ENCODE measurements around the gene PLEKHA7. TPM values are rescaled to one million over a fixed set of nuclear protein-coding genes. Genes with fewer than 3 reads are reported as not detected.
A peak's percentile ranks its signal among the peaks of the same experiment; 100 is the strongest.

The PLEKHA7 gene
- total and polyA plus RNA-seq, 2 of the 4 experiments (the other 2 are of a cell fraction), result 0.12 TPM; not detected in 1

DNA sequence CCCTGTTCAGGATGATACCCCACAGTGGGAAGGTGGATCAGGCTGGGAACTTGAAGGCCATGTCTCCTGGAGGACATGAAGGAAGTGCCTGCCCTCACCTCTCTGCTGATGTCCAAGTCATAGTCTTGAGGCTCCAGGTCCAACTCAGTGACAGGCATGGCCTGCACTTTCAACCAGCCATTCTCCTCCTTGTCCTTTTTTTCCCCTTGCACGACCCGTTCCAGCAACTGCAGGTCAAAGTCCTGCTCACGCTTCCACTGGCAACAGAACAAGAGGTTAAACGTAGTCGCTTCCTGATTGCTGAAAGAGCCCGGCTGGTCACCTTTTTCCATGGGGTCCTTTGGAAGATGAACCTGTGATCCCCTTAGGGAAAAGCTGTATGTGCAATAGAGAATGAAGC, 228.1 kb downstream of the PLEKHA7 start:
- H3K18ac ChIP-seq (ENCODE audit: low read depth, low read length), result no peak overlapping the region
- dilution Hi-C loops (cut with HindIII; ENCODE audit: low sequenced_read_pairs, unreplicated experiment), result no loop called here
- no peaks in the 10 kb centered on the region for H3K9me3 ChIP-seq (ENCODE audit: control insufficient read depth, insufficient read depth, low read length)
- WGBS, 2 experiments (ENCODE audit: extremely low coverage in 2 of 2, insufficient read length in 1 of 2), result 93% methylated on average over 4 of the region's 6 CpGs; no CpG with 5 or more reads in 1 of the 2 experiments
- no peak overlapping the region for H3K27ac ChIP-seq (ENCODE audit: insufficient read depth, low read length)
- 0 out of 2 replicates have a peak overlapping the region, but pooled peaks have one; percentile 27 for H3K4ac ChIP-seq (ENCODE audit: low read depth, low read length)
- H3K14ac ChIP-seq (replicated peaks; ENCODE audit: low read depth, low read length), result no peak overlapping the region
- ChIA-PET CTCF (interaction anchor here (0.5 to 2.3 kb wide), 6 partner anchors 13 to 277 kb away, joined by 3 to 12 read pairs (median 5); no protein-coding TSS in a partner anchor), POLR2A (ENCODE audit: unreplicated experiment) (no interaction called here)
- H4K20me1 ChIP-seq (ENCODE audit: insufficient read depth, low read length), result no peaks in the 10 kb centered on the region
- no peak overlapping the region for H2BK15ac ChIP-seq (ENCODE audit: low read depth, low read length)
- no peak for DNase-seq
- no peak overlapping the region for H2BK120ac ChIP-seq (ENCODE audit: low read depth, low read length)
- H3K36me3 ChIP-seq (ENCODE audit: control insufficient read depth, insufficient read depth, low read length), result no peaks in the 10 kb centered on the region
- no peak overlapping the region for H3K56ac ChIP-seq (ENCODE audit: extremely low read depth, insufficient read depth, low read length)
- H2BK20ac ChIP-seq (ENCODE audit: low read depth, low read length), result no peak overlapping the region
- TF ChIP-seq SMC3 (IDR thresholded peaks at IDR 0.05; ENCODE audit: low read depth, low read length), result no peak
- no peak for TF ChIP-seq CHD1 (IDR thresholded peaks at IDR 0.05; ENCODE audit: low read depth, low read length)
- TF ChIP-seq FOS (IDR thresholded peaks at IDR 0.05; ENCODE audit: low read depth, low read length), result no peak
- no peak for TF ChIP-seq MAFK (IDR thresholded peaks at IDR 0.05; ENCODE audit: low read depth, low read length)
- no peak for TF ChIP-seq POLR2A (IDR thresholded peaks at IDR 0.05; ENCODE audit: low read depth, low read length)
- TF ChIP-seq RCOR1 (IDR thresholded peaks at IDR 0.05; ENCODE audit: insufficient replicate concordance, low read length), result no peak
- no peak for TF ChIP-seq NFE2L2 (IDR thresholded peaks at IDR 0.05; ENCODE audit: low read depth, low read length)
- no peak for TF ChIP-seq RFX5 (IDR thresholded peaks at IDR 0.05; ENCODE audit: low read depth, low read length)
- no peak for TF ChIP-seq MXI1 (IDR thresholded peaks at IDR 0.05; ENCODE audit: borderline replicate concordance, low read depth, low read length)
- TF ChIP-seq RAD21 (IDR thresholded peaks at IDR 0.05; ENCODE audit: low read length), result no peak
- no peak for TF ChIP-seq MAZ (IDR thresholded peaks at IDR 0.05; ENCODE audit: borderline replicate concordance, low read depth, low read length)
- no peak for TF ChIP-seq BHLHE40 (IDR thresholded peaks at IDR 0.05; ENCODE audit: low read depth, low read length)
- TF ChIP-seq CEBPB (IDR thresholded peaks at IDR 0.05; ENCODE audit: low read depth, low read length), result no peak
- TF ChIP-seq, protein P1, sequence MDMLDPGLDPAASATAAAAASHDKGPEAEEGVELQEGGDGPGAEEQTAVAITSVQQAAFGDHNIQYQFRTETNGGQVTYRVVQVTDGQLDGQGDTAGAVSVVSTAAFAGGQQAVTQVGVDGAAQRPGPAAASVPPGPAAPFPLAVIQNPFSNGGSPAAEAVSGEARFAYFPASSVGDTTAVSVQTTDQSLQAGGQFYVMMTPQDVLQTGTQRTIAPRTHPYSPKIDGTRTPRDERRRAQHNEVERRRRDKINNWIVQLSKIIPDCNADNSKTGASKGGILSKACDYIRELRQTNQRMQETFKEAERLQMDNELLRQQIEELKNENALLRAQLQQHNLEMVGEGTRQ (IDR thresholded peaks at IDR 0.05; ENCODE audit: low read depth, low read length), result no peak
- TF ChIP-seq, protein P2, sequence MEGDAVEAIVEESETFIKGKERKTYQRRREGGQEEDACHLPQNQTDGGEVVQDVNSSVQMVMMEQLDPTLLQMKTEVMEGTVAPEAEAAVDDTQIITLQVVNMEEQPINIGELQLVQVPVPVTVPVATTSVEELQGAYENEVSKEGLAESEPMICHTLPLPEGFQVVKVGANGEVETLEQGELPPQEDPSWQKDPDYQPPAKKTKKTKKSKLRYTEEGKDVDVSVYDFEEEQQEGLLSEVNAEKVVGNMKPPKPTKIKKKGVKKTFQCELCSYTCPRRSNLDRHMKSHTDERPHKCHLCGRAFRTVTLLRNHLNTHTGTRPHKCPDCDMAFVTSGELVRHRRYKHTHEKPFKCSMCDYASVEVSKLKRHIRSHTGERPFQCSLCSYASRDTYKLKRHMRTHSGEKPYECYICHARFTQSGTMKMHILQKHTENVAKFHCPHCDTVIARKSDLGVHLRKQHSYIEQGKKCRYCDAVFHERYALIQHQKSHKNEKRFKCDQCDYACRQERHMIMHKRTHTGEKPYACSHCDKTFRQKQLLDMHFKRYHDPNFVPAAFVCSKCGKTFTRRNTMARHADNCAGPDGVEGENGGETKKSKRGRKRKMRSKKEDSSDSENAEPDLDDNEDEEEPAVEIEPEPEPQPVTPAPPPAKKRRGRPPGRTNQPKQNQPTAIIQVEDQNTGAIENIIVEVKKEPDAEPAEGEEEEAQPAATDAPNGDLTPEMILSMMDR (conservative IDR thresholded peaks at IDR 0.05; ENCODE audit: low read depth, low read length), result no peak
- TF ChIP-seq, protein P3, sequence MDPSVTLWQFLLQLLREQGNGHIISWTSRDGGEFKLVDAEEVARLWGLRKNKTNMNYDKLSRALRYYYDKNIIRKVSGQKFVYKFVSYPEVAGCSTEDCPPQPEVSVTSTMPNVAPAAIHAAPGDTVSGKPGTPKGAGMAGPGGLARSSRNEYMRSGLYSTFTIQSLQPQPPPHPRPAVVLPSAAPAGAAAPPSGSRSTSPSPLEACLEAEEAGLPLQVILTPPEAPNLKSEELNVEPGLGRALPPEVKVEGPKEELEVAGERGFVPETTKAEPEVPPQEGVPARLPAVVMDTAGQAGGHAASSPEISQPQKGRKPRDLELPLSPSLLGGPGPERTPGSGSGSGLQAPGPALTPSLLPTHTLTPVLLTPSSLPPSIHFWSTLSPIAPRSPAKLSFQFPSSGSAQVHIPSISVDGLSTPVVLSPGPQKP (IDR thresholded peaks at IDR 0.05; ENCODE audit: borderline replicate concordance, low read depth, low read length), result no peak
- intact Hi-C loops (cut with micrococcal nuclease), result loop anchor here (5.0 to 10.0 kb wide), 3 partner anchors 96 to 719 kb away; no protein-coding TSS in a partner anchor
- H3K27me3 ChIP-seq (ENCODE audit: control insufficient read depth, insufficient read depth, low read length), result no peaks in the 10 kb centered on the region
- no peak overlapping the region for H3K4me2 ChIP-seq (ENCODE audit: low read depth, low read length)
- peaks cover 3% of the 10 kb centered on the region; the same call in 1 of the 2 replicates for H3K4me1 ChIP-seq (ENCODE audit: control insufficient read depth, insufficient read depth, low read length)
- H2AK9ac ChIP-seq (replicated peaks; ENCODE audit: low read depth, low read length, poor library complexity), result no peak overlapping the region
- ATAC-seq (ENCODE audit: low read depth), result no peak
- H3K9ac ChIP-seq (ENCODE audit: low read depth, low read length), result no peak overlapping the region
- no peak overlapping the region for H2AK5ac ChIP-seq (ENCODE audit: low read depth, low read length)
- no peak overlapping the region for H4K8ac ChIP-seq (ENCODE audit: low read depth in 2 of 2, low read length in 2 of 2)
- no TSS peak for BruUV-seq (replicated peaks)
- peaks cover 3% of the 10 kb centered on the region for H3K9me1 ChIP-seq (ENCODE audit: insufficient read depth, low read length)
- H4K5ac ChIP-seq (ENCODE audit: low read depth, low read length), result no peak overlapping the region
- in situ Hi-C loops (cut with MboI; ENCODE audit: low sequenced_read_pairs), result loop anchor here (10.0 kb wide), 1 partner anchor 279 kb away; no protein-coding TSS in a partner anchor
- no peak overlapping the region for H2BK5ac ChIP-seq (ENCODE audit: low read depth, low read length, poor library complexity, severe bottlenecking)
- H3K79me1 ChIP-seq (ENCODE audit: low read depth in 1 of 2, low read length in 2 of 2), result no peaks in the 10 kb centered on the region
- no peak overlapping the region for H3K4me3 ChIP-seq (ENCODE audit: insufficient read depth, low read depth, low read length)
- H2AFZ ChIP-seq (replicated peaks; ENCODE audit: low read length, poor library complexity), result no peak overlapping the region
- H3K23ac ChIP-seq (ENCODE audit: low read depth, low read length), result no peak overlapping the region
- H4K91ac ChIP-seq (ENCODE audit: insufficient read depth, low read depth, low read length), result no peak overlapping the region
